Retina (tissue), 1 donor: Measurements from ENCODE around the gene ISG15.
"Not testable (repeated sequence)": the region's sequence is repeated elsewhere in the genome, so short reads cannot be mapped to it uniquely, and the experiment has no call there.

Experiments used
- DNase-seq: peaks from one replicate; pipeline ENCODE4 v3.0.0-alpha.2; 2016

ISG15 gene

GRCh38 chr1:995665-996633 lies 17.3 kb upstream of the ISG15 start:
- DNase-seq: no peak

GRCh38 chr1:996851-997712 lies 16.2 kb upstream of the ISG15 start:
- DNase-seq: no peak

GRCh38 chr1:997713-997992 lies 15.6 kb upstream of the ISG15 start:
- DNase-seq: no peak

GRCh38 chr1:997993-998744 lies 15.1 kb upstream of the ISG15 start:
- peak; percentile 76 for DNase-seq

- no peak for DNase-seq
Measured at GRCh38 chr1:998745-998994, 14.6 kb upstream of the ISG15 start.

- peak; percentile 71 for DNase-seq
Measured at GRCh38 chr1:998995-999724, 14.1 kb upstream of the ISG15 start.

- peak; percentile 90 for DNase-seq
Measured at GRCh38 chr1:999725-1000356, 13.5 kb upstream of the ISG15 start, which contains the start of gene HES4. Gene HES4, minus strand, starts transcription at chr1:1000097. Its CDS starts 124 bp downstream, at chr1:999973.

- peak; percentile 96 for DNase-seq
Measured at GRCh38 chr1:1000357-1001056, 12.8 kb upstream of the ISG15 start.

- no peak for DNase-seq
Measured at GRCh38 chr1:1001057-1001783, 12.1 kb upstream of the ISG15 start.

- no peak for DNase-seq
Measured at GRCh38 chr1:1003618-1004419, 9.5 kb upstream of the ISG15 start.

- DNase-seq: no peak
Measured at GRCh38 chr1:1004420-1004779, 8.9 kb upstream of the ISG15 start.

GRCh38 chr1:1004780-1005697 lies 8.3 kb upstream of the ISG15 start:
- peak; percentile 62 for DNase-seq

- no peak for DNase-seq
Measured at GRCh38 chr1:1005774-1006304, 7.5 kb upstream of the ISG15 start.

- peak; percentile 15 for DNase-seq
Measured at GRCh38 chr1:1006305-1007159, 6.8 kb upstream of the ISG15 start.

- not testable (repeated sequence) for DNase-seq
Measured at GRCh38 chr1:1010131-1010530, 3.2 kb upstream of the ISG15 start.

GRCh38 chr1:1011396-1011949 lies 1.8 kb upstream of the ISG15 start:
- no peak for DNase-seq

- DNase-seq: not testable (repeated sequence)
Measured at GRCh38 chr1:1012736-1013104, 577 bp upstream of the ISG15 start.
